Esophagus (tissue), 2 donors: ENCODE results near the gene CASKIN2. TPM values are rescaled to one million over a fixed set of nuclear protein-coding genes. Genes with fewer than 3 reads are reported as not detected.
"Not testable (repeated sequence)": the region's sequence is repeated elsewhere in the genome, so short reads cannot be mapped to it uniquely, and the experiment has no call there.

Experiments used
- H3K27ac ChIP-seq, 2 donors: one replicate each; pipeline ENCODE4 v1.5.1; 2013; ENCODE audit warnings: low read depth in 2 of 2, mild to moderate bottlenecking in 2 of 2, inconsistent platforms in 1 of 2, low read length in 1 of 2, moderate library complexity in 1 of 2
- H3K27me3 ChIP-seq, 2 donors: one replicate each; pipeline ENCODE4 v1.6.1; 2013; ENCODE audit warnings: low read length in 2 of 2, control low read depth in 1 of 2, mild to moderate bottlenecking in 1 of 2; ENCODE audit not compliant: insufficient read depth in 2 of 2, control insufficient read depth in 1 of 2
- H3K36me3 ChIP-seq, 2 donors: one replicate each; pipeline ENCODE4 v1.6.1; 2013; ENCODE audit warnings: low read length in 1 of 2; ENCODE audit not compliant: control insufficient read depth in 2 of 2, insufficient read depth in 2 of 2
- H3K4me1 ChIP-seq, 2 donors: one replicate each; pipeline ENCODE4 v1.6.1; 2013; ENCODE audit warnings: low read length in 1 of 2; ENCODE audit not compliant: control insufficient read depth in 2 of 2, insufficient read depth in 2 of 2
- H3K4me3 ChIP-seq, 2 donors: one replicate each; pipeline ENCODE4 v1.5.1; 2013; ENCODE audit warnings: low read length in 2 of 2, mild to moderate bottlenecking in 2 of 2, low read depth in 1 of 2, moderate library complexity in 1 of 2
- H3K9me3 ChIP-seq, 2 donors: one replicate each; pipeline ENCODE4 v1.6.1; 2013; ENCODE audit warnings: mild to moderate bottlenecking in 2 of 2, low read depth in 1 of 2, low read length in 1 of 2, moderate library complexity in 1 of 2; ENCODE audit not compliant: control insufficient read depth in 2 of 2, insufficient read depth in 1 of 2
- WGBS, 2 donors: extraction: QIAGEN DNeasy Blood & Tissue Kit; methylation state at CpG; one replicate each; pipeline ENCODE4 v1.1.7; 2013; 5-methylcytosine and 5-hydroxymethylcytosine counted together
- polyA plus RNA-seq, 2 donors: library from polyadenylated mRNA; stranded (reverse); fragments of 200-250 nt; gene quantifications; one replicate each; pipeline ENCODE4 v1.2.3, GENCODE V29; 2013
- donor health status: healthy with polysubstance abuse.
- donor health status: Bipolar disorder and iron deficiency.

The CASKIN2 gene
- polyA plus RNA-seq, 2 donors, result 6.3 to 10.5 TPM

DNA sequence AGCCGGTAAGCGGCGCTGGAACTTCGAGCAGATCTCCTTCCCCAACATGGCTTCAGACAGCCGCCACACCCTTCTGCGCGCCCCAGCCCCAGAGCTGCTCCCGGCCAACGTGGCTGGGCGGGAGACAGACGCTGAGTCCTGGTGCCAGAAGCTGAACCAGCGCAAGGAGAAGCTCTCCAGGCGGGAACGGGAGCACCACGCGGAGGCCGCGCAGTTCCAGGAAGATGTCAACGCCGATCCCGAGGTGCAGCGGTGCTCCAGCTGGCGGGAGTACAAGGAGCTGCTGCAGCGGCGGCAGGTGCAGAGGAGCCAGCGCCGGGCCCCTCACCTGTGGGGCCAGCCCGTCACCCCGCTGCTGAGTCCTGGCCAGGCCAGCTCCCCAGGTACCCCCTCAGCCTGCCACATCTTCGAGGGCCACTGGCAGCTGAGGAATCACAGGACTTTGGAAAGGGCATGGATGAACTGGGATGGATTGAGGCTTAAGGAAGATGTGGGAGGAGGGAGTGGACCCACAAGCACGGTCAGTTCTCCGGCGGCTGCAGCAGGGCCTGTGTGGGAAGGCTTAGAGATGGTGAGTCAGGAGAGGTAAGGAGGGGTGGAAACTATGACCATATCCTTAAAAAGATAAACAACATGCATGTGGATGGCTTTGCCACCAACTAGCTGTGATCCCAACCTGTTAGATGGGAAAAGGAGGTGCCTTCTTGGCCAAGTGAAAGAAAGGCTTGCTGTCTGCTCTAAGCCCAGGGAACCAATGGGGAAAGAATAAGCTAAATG is 6.8 kb upstream of the CASKIN2 start:
- Histone ChIP-seq H3K36me3 (peaks cover 0 to 6% of the 10 kb centered on the region in 2 donors), H3K4me3 (no peak overlapping the region), H3K9me3 (no peaks in the 10 kb centered on the region), H3K27me3 (no peaks in the 10 kb centered on the region), H3K4me1 (peaks cover 5 to 6% of the 10 kb centered on the region in 2 donors), H3K27ac (no peak overlapping the region)
- WGBS, 2 donors, result 87 to 88% methylated on average over 33 of the region's 33 CpGs

DNA sequence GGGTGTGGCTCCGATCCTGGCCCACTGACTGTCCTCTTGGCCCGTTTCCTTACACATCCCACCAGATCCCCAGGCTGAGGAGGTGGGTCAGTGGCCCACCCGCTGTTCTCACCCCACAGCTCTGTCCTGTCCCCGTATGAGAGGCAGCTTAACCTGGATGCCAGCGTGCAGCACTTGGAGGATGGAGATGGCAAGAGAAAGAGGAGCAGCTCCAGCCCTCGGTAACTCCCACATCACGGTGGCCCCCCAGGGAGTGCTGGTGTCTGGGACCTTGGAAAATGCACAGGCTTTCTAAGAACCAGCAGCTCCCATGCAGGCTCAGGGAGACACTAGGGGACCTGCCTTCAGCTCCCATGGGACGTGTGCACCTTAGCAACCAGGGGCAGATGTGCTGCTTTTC is 6.0 kb upstream of the CASKIN2 start:
- H3K27me3 ChIP-seq, result no peaks in the 10 kb centered on the region
- peaks cover 4 to 6% of the 10 kb centered on the region in 2 donors for H3K4me1 ChIP-seq
- H3K4me3 ChIP-seq, result no peak overlapping the region
- 91 to 92% methylated on average over 8 of the region's 8 CpGs for WGBS, 2 donors
- no peak overlapping the region for H3K27ac ChIP-seq
- H3K9me3 ChIP-seq, result no peaks in the 10 kb centered on the region
- peaks cover 0 to 6% of the 10 kb centered on the region in 2 donors for H3K36me3 ChIP-seq

DNA sequence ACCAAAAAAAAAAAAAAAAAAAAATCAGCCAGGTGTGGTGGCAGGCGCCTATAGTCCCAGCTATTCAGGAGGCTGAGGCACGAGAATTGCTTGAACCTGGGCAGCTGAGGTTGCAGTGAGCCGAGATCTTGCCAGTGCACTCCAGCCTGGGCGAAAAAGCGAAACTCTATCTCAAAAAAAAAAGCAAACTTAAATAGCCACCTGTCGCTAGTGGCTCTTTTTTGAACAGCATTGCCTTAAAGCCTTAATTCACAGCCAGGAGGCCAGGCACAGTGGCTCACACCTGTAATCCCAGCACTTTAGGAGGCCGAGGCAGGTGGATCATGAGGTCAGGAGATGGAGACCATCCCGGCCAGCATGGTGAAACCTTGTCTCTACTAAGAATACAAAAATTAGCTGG is 5.1 kb upstream of the CASKIN2 start:
- not testable (repeated sequence) for H3K36me3 ChIP-seq, H3K27me3 ChIP-seq, H3K27ac ChIP-seq, H3K4me3 ChIP-seq, H3K9me3 ChIP-seq, H3K4me1 ChIP-seq
- WGBS, 2 donors, result 92 to 94% methylated on average over 8 of the region's 8 CpGs

- Histone ChIP-seq H3K36me3 (peaks cover 0 to 6% of the 10 kb centered on the region in 2 donors), H3K4me1 (peaks cover under 1 to 11% of the 10 kb centered on the region in 2 donors), H3K27me3 (no peaks in the 10 kb centered on the region), H3K4me3 (no peak overlapping the region), H3K27ac (no peak overlapping the region), H3K9me3 (no peaks in the 10 kb centered on the region)
- WGBS, 2 donors, result 90% methylated on average over 9 of the region's 9 CpGs
Observed at GRCh38 chr17:75518983-75519537, 3.7 kb upstream of the CASKIN2 start.

GRCh38 chr17:75518201-75518600 is 2.9 kb upstream of the CASKIN2 start:
- Histone ChIP-seq H3K36me3 (peaks cover 0 to 6% of the 10 kb centered on the region in 2 donors), H3K4me3 (no peak overlapping the region), H3K27me3 (no peaks in the 10 kb centered on the region), H3K27ac (no peak overlapping the region), H3K4me1 (peaks cover 5 to 14% of the 10 kb centered on the region in 2 donors), H3K9me3 (no peaks in the 10 kb centered on the region)
- 67 to 79% methylated on average over 3 of the region's 3 CpGs for WGBS, 2 donors

GRCh38 chr17:75517297-75517865 is 2.0 kb upstream of the CASKIN2 start:
- 16 to 27% methylated on average over 10 of the region's 10 CpGs for WGBS, 2 donors
- H3K27me3 ChIP-seq, result no peaks in the 10 kb centered on the region
- H3K27ac ChIP-seq, result peak overlapping the region in 1 of 2 donors; percentile 68
- H3K9me3 ChIP-seq, result no peaks in the 10 kb centered on the region
- peak overlapping the region; percentile 75 to 82 for H3K4me3 ChIP-seq
- H3K36me3 ChIP-seq, result peaks cover 0 to 6% of the 10 kb centered on the region in 2 donors
- H3K4me1 ChIP-seq, result peaks cover 5 to 14% of the 10 kb centered on the region in 2 donors

GRCh38 chr17:75516619-75517296 is 1.4 kb upstream of the CASKIN2 start:
- Histone ChIP-seq H3K9me3 (no peaks in the 10 kb centered on the region), H3K27ac (peak overlapping the region in 1 of 2 donors; percentile 68), H3K4me3 (peak overlapping the region; percentile 75 to 82), H3K36me3 (peaks cover 0 to 2% of the 10 kb centered on the region in 2 donors), H3K27me3 (no peaks in the 10 kb centered on the region), H3K4me1 (peaks cover 7 to 16% of the 10 kb centered on the region in 2 donors)
- WGBS, 2 donors, result 0 to 1% methylated on average over 55 to 65 of the region's 65 CpGs

GRCh38 chr17:75516255-75516618 is 900 bp upstream of the CASKIN2 start, which contains the start of gene TSEN54:
TSS of gene TSEN54 (plus strand) at chr17:75516528. CDS start at chr17:75516561, 33 bp downstream.
- Histone ChIP-seq H3K4me3 (peak within 1 kb of the TSS; percentile 75 to 82), H3K4me1 (peaks cover 7 to 17% of the 10 kb centered on the region in 2 donors), H3K27ac (peak within 1 kb of the TSS; percentile 82 to 85), H3K27me3 (no peaks in the 10 kb centered on the region), H3K9me3 (no peaks in the 10 kb centered on the region), H3K36me3 (peaks cover 0 to 2% of the 10 kb centered on the region in 2 donors)
- WGBS, 2 donors, result 0 to 1% methylated on average over 25 to 45 of the region's 45 CpGs

DNA sequence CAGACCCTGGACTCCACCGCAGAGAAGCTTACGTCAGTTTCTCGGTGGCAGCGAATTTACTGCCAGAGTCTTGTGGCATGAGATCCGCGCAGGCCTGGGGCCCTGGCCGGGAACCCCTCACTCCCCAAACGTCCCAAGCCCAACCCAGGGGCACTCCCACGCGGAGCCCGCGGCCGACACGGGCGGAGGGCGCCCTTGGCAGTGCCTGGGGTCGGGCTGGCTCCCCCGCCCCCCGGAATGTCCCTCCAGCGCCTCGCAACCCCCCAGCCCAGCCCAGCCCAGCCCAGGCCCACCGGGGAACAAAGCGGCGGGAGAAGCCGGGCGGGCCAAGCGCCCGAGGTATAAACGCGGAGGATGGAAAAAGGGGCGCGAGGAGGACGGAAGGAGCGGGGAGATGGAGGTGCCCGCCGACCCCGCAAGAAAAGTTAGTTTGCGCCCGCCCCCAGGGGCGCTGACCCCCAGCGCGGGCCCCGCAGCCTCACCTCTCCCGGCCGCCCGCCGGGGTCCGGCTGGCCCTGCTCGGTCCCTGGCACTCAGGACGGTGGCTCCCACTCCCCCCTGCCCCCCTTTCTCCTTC is 330 bp downstream of the CASKIN2 start:
- H3K9me3 ChIP-seq, result no peaks in the 10 kb centered on the region
- H3K4me1 ChIP-seq, result peaks cover 7 to 17% of the 10 kb centered on the region in 2 donors
- H3K27me3 ChIP-seq, result no peaks in the 10 kb centered on the region
- H3K27ac ChIP-seq, result peak overlapping the region; percentile 81 to 82
- WGBS, 2 donors, result 1 to 2% methylated on average over 25 to 50 of the region's 50 CpGs
- peaks cover 0 to 2% of the 10 kb centered on the region in 2 donors for H3K36me3 ChIP-seq
- peak overlapping the region; percentile 75 to 82 for H3K4me3 ChIP-seq
